Right ventricle myocardium superior (tissue), 1 donor: ENCODE results near the gene RARG. TPM values are rescaled to one million over a fixed set of nuclear protein-coding genes. Genes with fewer than 3 reads are reported as not detected.

Source experiments
- ATAC-seq: fragments of 200-7000 bp; cut with Tn5 transposase; one replicate; pipeline ENCODE4 v1.9.1; 2020; ENCODE audit warnings: mild to moderate bottlenecking; ENCODE audit not compliant: poor library complexity
- DNase-seq: peaks from one replicate; pipeline ENCODE4 v3.0.0-alpha.2; 2020
- intact Hi-C: fragments of 100-400 bp; cut with DNase I; formaldehyde crosslinking; loops from one replicate; pipeline ENCODE4 v1.11.2; 2022
- total RNA-seq: library from RNA; stranded (reverse); fragmentation: NEBNext Ultra II Directional; extraction: Animal tissue kit (Norgen Biotek cat#: 25700); gene quantifications from one replicate; pipeline ENCODE4 v1.2.1, GENCODE V29; 2021
- donor health status: DM: no; HTN: yes; CAD: no; lungs with severe emphysema.

RARG gene
- total RNA-seq, 1 donor from 2014 or later, result 15.4 TPM

DNA sequence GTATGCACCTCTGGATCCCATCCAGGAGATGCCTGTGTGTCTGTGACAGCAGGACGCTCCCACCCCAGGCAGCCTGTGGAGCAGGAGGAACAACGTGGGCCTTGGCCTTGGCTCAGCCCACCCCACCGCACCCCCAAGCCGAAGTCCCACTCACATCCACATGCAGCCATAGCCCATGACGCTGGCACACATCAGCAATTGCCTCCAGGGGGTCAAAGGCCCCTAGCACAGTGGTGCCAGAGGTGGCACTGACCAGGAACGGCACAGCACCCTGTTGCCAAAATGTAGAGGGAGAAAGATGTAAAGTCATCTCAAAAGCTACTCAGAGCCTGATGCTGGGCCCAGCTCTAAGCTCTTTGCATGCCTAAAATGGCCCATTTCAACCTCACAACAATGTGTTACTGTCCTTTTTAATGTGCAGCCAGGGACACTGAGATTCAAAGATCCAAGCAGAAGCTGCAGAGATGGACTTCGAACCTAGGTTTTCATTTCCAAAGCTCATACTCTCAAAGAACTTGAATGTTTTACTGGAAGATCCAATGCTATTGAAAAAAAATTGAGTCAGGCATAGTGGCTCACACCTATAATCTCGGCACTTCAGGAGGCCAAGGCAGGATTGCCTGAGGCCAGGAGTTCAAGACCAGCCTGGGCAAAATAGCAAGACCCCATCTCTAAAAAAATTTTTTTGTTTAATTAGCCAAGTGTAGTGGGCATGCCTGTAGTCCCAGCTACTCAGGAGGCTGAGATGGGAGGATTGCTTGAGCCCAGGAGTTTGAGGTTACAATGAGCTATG, 70.7 kb downstream of the RARG start:
- intact Hi-C loops, result no loop called here
- no peak for DNase-seq
- ATAC-seq, result no peak

DNA sequence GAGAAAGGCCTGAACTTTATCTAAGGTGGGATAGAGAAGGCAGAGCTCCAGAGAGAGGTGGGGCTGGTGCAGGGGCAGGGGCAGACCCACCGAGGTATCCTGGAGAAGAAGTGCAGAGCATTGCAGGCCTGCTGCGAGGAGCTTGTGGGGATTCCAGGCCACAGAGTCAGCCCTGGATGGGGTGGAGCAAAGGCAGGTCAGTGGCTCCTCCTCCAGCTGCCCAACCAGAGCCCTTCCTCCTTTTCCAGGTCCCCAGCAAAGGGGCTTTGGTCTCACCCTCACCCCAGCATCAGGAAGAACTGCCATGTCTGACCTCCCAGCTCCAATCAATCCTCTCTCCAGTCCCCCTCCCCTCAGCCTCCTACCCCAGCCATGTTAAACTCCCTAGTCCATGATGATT, 71.3 kb downstream of the RARG start:
- no peak for ATAC-seq
- intact Hi-C loops, result no loop called here
- no peak for DNase-seq

Other genes starting within 250 kb of the RARG start
- 434 TPM for gene EIF4B, start 225.8 kb downstream of the RARG start, total RNA-seq
- 107 TPM for gene TNS2, start 182.1 kb downstream of the RARG start, total RNA-seq
- gene SPRYD3, start 152.8 kb downstream of the RARG start, total RNA-seq, result 37.8 TPM
- gene IGFBP6, start 134.5 kb downstream of the RARG start, total RNA-seq, result 50.2 TPM
- not detected for gene SOAT2, start 128.7 kb downstream of the RARG start, total RNA-seq
- gene ZNF740, start 51.5 kb downstream of the RARG start, total RNA-seq, result 29.4 TPM
- gene CSAD, start 51.3 kb downstream of the RARG start, total RNA-seq, result 8.2 TPM
- gene ITGB7, start 25.0 kb downstream of the RARG start, total RNA-seq, result 0.97 TPM
- gene ESPL1, start 36.1 kb upstream of the RARG start, total RNA-seq, result 0.81 TPM
- gene PFDN5, start 63.3 kb upstream of the RARG start, total RNA-seq, result 359 TPM
- 37.0 TPM for gene MYG1, start 67.5 kb upstream of the RARG start, total RNA-seq
- 40.9 TPM for gene AAAS, start 89.4 kb upstream of the RARG start, total RNA-seq
- gene SP7, start 104.1 kb upstream of the RARG start, total RNA-seq, result not detected
- gene SP1, start 148.0 kb upstream of the RARG start, total RNA-seq, result 26.3 TPM
- not detected for gene AMHR2, start 191.6 kb upstream of the RARG start, total RNA-seq
- gene PRR13, start 209.5 kb upstream of the RARG start, total RNA-seq, result 46.0 TPM
- 503 TPM for gene PCBP2, start 219.9 kb upstream of the RARG start, total RNA-seq